HG03039 (cell line): Measurements from ENCODE around the gene OLFML3.

Source experiments
- ATAC-seq: cut with Tn5 transposase; IDR thresholded peaks from one replicate; pipeline ENCODE4 v1.9.1; 2021; ENCODE audit warnings: mild to moderate bottlenecking, moderate library complexity; ENCODE audit not compliant: unreplicated experiment

Gene OLFML3

DNA sequence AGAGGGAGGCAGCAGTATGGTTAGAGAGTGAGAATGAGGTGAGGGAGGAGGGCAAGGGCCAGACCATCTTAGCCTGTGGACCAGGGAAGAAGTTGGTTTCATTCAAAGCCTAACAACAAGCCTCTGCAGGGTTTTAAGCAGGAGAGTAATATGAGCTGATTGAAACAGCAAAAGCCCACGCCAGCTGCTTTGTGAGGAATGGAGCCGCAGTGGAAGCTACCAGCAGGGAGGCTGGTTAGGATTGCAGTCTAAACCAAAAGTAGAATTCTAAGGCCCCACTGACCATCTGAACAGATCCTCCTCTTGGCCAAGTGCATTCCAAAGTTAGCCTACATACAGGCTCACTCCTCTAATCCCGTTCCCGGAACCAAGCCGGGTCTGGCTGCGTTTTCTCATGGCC lies 44.8 kb downstream of the OLFML3 start:
- ATAC-seq: no peak

GRCh38 chr1:114025609-114026401 lies 46.5 kb downstream of the OLFML3 start:
- no peak for ATAC-seq

GRCh38 chr1:114026797-114027196 lies 47.5 kb downstream of the OLFML3 start:
- ATAC-seq: no peak
